HG03558 (cell line): ENCODE results near the gene NOS3.
"Not testable (repeated sequence)": the region's sequence is repeated elsewhere in the genome, so short reads cannot be mapped to it uniquely, and the experiment has no call there.

Experiments
- ATAC-seq: cut with Tn5 transposase; IDR thresholded peaks from one replicate; pipeline ENCODE4 v1.9.1; 2021; ENCODE audit warnings: moderate number of reproducible peaks; ENCODE audit not compliant: unreplicated experiment; ENCODE audit errors: extremely low read depth

NOS3 gene

DNA sequence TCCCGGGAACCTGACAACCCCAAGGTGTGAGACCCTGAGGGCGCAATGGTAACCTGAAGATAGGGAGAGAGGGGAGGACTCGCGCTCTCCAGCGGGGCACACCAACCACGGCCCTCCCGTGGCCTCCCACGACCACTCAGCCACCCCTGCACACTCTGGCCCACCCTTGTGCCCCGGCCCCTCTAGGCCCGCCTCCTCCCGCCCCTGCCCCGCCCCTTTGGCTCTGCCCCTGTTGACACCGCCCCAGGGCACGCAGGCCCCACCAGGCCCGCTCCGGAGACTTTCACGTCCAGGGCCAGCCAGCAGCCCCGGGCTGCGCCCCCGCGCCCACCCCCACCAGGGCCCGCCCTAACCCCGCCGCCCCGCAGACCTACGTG is 22.5 kb downstream of the NOS3 start:
- ATAC-seq: no peak

DNA sequence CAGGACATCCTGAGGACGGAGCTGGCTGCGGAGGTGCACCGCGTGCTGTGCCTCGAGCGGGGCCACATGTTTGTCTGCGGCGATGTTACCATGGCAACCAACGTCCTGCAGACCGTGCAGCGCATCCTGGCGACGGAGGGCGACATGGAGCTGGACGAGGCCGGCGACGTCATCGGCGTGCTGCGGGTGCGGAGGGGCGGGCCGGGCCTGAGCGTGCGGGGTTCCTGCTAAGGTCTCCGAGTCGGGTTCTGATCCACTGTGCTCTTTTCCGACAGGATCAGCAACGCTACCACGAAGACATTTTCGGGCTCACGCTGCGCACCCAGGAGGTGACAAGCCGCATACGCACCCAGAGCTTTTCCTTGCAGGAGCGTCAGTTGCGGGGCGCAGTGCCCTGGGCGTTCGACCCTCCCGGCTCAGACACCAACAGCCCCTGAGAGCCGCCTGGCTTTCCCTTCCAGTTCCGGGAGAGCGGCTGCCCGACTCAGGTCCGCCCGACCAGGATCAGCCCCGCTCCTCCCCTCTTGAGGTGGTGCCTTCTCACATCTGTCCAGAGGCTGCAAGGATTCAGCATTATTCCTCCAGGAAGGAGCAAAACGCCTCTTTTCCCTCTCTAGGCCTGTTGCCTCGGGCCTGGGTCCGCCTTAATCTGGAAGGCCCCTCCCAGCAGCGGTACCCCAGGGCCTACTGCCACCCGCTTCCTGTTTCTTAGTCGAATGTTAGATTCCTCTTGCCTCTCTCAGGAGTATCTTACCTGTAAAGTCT is 23.1 kb downstream of the NOS3 start:
- no peak for ATAC-seq

DNA sequence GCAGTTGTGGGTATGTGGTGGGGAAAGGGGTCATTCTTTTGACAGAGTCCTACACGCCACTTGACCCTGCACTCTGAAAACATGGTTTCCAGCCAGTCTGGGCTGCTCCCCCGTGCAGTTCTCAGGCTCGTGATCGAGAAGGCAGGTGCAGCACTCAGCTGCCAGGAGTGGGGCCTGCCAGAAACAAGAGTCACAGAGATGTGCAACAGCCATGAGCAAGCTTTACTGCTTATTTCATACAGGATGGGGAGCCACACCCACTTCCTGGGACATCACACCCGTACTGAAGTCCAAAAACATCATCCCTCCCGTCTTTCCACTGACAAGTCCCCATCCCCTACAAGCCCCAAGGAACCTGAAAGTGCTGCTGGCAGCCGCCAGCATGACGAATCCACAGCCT is 24.1 kb downstream of the NOS3 start:
- ATAC-seq: no peak

DNA sequence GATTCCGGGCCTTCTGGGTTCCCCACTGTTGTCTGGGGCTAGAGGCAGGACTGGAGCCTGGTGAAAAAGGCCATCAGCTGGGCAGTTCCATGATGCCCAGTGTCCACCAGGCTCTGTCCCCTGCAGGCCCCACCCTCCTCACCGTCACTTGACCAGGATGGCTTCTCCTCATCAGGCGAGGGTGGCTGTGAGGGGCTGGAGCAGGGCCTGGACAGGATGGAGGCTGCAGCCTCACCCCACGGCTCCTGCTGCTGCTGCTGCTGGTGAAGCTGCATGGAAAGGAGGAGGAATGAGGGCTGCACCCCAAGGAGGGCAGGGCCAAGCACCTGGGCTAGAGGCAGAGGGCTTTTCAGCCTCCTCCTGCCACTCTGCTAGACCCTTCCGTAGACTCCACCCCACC is 25.1 kb downstream of the NOS3 start:
- ATAC-seq: no peak

DNA sequence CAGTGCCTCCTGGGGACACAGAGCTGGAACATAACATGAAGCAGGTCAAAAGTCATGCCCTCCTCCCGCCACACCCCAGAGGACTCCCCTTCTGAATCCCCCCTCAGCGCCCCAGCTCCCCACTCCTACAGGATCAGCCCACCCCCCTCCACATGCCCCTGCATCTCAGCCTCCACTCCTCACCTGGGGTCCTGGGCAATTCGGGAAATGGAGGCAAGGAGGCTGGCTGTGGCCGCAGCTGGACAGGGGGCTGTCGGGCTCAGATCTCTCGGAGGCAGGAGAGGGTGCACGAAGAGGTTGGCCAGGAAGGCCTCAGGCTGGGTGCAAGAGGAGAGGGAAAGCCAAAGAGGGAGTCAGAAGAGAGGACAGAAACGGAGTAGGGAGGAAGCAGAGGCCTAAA is 25.7 kb downstream of the NOS3 start:
- ATAC-seq: no peak

DNA sequence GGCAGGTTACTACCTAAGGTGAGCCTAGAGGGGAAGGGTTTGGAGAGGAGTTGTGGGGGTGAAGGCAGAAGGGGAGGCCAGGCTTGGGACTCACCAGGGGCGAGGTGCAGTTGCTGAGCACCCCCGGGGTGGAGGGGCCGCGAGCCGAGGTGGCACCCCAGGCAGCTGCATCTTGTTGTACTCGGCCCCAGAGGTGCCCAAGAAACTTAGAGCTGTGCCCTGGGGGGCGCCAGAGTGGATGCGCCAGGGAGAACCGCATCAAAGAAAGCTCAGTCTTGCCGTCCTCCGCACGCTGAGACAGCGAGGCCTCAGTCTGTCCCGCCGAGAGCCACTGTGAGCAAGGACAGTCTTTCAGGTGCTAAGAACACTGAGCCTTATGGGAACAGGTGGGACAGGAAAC is 26.1 kb downstream of the NOS3 start:
- no peak for ATAC-seq

DNA sequence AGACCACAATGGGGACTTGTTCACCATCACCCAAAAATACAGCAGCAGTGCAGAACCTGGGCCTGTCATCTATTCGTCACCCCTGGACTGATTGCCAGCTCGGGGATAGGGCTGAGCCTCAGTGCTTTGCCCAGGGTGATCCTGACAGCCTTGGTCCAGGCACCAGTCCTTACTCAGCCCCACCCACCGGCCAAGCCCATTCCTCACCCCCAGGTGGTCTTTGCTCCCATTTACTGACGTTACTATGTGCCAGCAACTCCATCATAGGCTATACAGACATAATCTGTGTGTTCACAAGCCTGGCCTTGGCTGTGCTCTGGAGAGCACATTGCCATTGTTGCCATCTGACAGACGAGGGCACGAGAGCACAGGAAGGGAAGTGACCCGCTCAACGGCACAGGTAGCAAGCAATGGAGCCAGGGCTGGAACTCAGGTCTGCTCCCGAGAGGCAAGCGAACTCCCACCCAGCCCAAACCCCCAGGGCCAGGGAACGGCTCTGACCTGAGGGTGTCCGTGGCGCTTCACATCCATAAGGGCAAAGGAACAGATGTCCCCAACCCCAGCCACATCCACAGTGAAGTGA is 26.6 kb downstream of the NOS3 start:
- ATAC-seq: no peak

DNA sequence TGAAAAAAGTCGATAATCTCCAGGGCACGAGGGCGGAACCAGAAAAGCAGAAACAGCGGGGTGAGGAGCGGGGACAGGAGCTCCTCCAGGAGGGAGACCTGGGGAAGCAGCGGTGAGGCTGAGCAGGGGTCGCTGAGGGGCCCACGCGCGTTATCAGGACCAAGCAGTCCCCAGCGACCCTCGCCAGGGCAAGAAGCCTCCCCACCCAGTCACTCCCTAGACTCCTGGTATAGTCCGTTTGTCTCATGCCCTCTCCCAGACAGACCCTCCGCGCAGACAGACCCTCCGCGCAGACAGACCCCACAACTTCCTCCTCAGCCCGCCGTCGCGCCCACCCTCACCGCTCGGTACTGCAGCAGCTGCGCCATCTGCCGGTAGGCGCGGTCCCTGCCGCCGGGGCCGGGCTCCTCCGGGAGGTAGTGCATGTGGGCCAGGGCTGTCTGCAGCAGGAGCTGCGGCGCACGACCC is 27.2 kb downstream of the NOS3 start:
- ATAC-seq: no peak

DNA sequence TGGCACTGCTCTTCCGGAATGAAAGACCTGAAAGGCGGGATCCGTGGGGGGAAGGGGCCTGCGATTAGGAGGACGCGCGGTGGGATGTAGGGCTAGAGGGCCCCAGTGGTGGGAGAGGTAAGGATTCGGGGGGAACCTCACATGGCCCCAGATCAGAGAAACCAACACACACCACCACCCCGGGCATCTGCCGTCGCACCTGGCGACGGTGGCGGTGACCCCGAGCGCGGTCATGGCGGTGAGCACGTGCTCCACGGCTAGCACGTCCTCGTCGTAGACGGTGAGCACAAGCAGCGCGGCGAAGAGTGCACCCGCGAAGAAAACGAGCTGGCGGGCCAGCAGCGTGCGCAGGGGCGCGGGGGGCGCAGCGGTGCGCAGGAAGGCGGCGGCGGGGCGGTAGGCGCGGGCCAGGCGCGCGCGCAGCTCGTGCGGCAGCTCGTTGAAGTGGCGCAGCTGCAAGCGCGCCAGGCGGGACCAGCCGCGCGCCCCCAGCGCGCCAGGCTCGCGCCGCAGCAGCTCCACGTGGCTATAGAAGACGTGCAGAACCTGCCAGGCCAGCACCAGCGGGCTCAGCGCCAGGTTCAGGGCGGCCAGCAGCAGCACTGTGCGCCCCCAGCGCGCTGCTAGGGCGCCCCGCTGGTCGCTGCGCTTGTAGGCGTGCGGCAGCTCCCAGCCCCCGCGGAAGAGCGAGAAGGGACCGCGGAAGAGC is 27.8 kb downstream of the NOS3 start:
- ATAC-seq: no peak

DNA sequence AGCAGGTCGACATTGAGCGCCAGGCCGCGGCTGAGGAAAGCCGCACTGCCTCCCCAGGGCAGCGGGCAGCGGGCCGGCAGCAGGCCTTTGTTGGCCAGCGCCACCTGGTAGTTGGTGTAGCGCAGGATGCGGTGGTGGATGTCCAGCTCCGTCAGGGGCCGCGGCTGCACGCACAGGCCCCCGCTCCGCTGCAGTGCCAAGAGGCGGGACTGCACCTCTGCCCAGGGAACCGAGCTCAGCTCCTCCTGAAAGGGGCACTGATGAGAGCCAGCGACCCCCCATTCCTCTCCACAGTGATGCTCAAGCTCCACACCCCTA is 28.3 kb downstream of the NOS3 start:
- ATAC-seq: no peak

DNA sequence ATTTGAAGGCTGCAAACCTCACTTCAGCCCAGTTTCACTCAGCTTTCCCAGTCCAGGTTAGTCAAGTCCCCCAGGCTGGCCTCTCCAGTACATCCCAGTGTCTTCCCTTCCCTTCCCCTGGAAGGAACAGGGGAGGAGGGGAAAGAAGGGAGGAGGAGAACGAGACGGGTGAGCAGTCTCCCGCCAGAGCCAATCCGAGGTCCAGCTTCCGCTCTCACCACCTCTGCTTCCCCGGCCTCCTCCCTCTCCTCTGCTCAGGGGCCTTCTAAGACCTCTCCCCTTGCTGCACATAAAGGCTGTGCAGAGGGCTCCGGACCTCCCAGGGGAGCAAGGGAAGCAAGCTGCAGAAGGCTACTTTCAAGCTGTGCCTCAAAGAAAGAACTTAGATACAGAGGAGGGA is 29.4 kb downstream of the NOS3 start:
- ATAC-seq: no peak

DNA sequence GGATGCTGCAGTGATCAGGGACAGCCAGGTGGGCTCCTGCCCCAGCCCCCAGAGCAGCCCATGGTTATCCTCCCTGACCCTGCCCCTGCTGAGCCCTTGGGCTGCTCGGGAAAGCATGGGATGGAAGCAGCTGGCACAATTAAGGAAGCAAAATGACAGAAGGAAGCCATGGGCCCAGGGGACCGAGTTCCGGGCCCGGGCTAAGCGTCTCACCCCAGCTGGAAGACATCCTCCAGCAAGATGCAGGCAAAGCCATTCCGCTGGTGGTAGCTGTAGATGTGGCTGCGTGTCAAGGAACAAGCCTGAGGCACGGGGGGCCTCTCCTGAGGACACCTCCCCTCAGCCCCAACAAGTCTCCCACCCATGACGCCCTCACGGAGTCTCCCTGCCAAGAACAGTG is 32.4 kb downstream of the NOS3 start:
- no peak for ATAC-seq

DNA sequence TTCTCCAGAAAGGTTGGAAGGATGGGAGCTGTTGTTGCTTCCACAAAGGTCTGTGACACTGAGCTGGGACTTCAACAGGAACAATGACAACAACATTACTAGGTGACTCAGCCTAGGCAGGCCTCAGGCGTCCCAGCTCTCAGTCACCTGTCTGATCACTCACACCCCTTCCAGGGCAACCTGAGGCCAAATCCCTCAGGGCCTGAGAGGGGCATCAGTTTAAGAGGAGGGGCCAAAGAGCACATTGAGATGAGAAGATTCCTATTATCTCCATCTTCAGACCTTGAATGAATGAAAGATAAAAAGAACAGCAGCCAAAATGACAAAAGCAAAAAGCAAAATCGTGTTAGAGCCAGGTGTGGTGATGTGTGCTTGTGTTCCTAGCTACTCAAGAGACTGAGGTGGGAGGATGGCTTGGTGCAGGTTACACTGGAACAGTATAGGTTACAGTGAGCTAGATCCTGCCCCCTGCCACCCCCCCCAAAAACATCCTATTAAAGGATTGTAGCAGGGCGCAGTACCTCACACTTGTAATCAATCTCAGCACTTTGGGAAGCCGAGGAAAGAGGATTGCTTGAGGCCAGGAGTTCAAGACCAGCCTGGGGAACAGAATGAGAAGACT is 33.7 kb downstream of the NOS3 start, which contains the start of gene ATG9B:
TSS of gene ATG9B (minus strand) at position 60 of the 622 bp plus-strand sequence. CDS start 71 bp downstream, outside the sequence.
- ATAC-seq: no peak

DNA sequence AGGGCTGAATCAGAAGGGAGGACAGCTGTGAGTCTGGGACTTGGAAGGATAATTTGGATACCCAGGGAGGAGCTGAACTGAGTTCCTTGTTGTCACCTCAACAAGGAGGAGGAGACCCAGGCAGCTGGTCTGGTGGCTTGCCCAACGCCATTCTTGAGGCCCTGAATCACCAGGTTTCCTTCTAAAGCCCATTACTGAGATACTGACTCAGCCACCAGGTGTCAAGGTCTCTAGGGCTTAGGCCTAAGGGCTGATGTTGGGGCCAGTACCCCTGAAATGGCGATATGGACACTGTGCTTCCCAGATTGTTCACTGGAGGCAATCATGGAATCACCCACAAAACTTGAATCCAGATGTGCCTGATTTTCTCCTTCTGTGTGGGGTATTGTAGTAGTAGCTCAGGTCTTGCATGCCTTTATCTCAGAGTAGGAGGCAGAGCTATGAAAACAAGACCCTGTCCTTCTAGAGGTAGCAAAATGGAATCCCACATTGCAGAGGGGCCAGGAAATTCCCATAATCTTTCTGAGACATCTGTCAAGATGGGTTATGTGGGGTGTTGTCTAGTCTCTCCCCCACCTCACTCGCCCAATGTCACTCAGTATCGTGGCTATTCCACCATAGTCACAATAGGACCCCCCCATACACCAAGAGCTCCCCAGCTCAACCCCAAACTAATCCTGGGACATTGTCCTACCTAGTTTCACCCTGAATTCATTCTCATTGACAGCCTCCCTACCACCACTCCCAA is 35.3 kb downstream of the NOS3 start:
- no peak for ATAC-seq

DNA sequence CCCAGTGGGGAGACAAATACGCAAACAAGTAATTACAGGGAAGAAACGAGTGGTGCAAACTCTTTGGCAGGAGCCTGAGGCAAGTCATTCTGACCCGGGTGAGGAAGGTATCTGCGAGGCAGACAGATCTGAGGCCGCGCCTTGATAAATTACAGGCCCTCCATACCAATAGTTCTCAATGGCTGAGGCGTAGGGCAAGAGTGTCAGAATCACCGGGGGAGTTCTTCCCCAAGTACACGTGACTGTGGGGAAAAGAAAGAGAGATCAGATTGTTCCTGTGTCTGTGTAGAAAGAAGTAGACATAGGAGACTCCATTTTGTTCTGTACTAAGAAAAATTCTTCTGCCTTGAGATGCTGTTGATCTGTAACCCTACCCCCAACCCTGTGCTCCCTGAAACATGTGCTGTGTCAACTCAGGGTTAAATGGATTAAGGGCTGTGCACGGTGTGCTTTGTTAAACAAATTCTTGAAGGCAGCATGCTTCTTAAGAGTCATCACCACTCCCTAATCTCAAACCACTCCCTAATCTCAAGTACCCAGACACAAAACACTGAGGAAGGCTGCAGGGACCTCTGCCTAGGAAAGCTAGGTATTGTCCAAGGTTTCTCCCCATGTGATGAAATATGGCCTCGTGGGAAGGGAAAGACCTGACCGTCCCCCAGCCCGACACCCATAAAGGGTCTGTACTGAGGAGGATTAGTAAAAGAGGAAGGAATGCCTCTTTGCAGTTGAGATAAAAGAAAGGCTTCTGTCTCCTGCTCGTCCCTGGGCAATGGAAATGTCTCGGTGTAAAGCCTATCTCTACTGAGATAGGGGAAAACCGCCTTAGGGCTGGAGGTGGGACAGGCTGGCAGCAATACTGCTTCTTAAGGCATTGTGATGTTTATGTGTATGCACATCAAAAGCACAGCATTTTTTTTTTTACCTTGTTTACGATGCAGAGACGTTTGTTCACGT is 36.2 kb downstream of the NOS3 start:
- not testable (repeated sequence) for ATAC-seq

DNA sequence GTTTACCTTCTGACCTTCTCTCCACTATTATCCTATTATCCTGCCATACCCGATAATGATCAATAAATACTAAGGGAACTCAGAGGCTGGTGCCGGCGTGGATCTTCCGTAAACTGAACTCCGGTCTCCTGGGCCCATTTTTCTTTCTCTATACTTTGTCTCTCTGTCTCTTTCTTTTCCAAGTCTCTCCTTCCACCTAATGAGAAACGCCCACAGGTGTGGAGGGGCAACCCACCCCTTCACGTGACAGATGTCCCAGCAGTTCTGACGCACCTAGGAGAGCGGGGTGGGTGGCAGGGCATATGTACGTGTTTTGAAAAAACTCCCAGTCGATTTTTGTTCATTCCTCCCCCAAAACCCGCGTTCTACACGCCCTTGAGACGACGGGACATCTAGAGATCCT is 36.9 kb downstream of the NOS3 start:
- ATAC-seq: not testable (repeated sequence)

DNA sequence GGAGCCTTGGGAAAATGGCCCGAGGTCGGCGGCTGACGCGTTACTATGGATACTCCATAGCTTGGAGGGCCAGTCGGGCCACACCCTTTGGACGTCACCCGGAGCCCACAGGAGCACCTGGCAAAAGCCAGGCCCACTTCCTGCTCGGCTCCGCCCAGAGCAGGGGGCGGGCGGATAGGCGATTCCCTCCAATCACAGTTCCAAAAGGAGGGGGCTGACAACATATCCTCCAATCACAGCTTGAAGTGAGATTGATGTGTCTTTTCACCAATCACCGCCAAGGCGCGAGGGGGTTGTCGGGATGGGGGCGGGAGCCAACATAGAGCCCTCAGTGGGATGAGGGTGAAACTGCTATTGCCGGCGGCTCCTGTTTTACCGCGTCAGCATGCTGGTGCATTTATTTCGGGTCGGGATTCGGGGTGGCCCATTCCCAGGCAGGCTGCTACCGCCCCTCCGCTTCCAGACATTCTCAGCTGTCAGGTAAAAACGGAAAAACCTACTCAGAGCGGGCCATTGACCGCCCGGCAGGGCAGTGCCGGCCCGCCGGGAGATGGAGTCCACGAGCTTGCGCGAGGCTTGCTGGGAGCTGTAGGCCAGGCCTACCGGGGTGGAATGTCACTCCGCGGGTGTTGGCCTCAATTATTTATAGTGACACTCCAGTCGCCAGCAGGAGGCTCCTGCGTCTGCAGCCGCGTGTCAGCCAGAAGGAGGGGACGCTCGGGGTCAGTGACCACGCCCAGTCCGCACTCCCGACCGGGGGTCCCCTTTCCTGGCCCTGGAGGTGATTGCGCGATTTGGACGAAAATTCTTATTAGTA is 37.5 kb downstream of the NOS3 start, which contains the start of gene ABCB8:
TSS of gene ABCB8 (plus strand) at position 320 of the 817 bp plus-strand sequence. CDS start at position 386, 66 bp downstream.
- ATAC-seq: peak; percentile 96

DNA sequence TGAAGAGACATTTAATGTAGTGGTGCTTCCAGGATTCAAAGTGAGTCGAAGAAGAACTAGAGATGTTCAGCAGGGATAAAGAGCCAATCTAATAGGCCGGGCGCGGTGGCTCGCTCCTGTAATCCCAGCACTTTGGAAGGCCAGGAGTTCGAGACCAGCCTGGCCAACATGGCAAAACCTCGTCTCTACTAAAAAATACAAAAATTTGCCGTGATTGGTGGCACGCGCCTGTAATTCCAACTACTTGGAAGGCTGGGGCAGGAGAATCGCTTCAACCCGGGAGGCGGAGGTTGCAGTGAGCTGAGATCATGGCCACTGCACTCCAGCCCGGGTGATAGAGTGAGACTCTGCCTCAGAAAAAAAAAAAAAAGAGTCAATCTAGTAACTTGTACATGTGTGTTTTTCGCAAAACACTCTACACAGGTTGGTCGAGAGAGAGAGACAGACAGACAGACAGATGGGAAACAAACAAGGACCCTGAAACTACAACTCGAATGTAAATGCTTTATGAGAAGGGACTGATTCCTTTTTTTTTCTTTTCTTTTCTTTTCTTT is 38.2 kb downstream of the NOS3 start:
- ATAC-seq: no peak
